Measurements from ENCODE around the gene NCOA3.

NCOA3 gene

GRCh38 chr20:47464380-47465101 lies 37.1 kb upstream of the NCOA3 start:
- H3K4me3 ChIP-seq (ENCODE audit: low read length), result no peak overlapping the region
- no peak for TF ChIP-seq ZNF274 (IDR thresholded peaks at IDR 0.05; ENCODE audit: low read depth, low read length)

DNA sequence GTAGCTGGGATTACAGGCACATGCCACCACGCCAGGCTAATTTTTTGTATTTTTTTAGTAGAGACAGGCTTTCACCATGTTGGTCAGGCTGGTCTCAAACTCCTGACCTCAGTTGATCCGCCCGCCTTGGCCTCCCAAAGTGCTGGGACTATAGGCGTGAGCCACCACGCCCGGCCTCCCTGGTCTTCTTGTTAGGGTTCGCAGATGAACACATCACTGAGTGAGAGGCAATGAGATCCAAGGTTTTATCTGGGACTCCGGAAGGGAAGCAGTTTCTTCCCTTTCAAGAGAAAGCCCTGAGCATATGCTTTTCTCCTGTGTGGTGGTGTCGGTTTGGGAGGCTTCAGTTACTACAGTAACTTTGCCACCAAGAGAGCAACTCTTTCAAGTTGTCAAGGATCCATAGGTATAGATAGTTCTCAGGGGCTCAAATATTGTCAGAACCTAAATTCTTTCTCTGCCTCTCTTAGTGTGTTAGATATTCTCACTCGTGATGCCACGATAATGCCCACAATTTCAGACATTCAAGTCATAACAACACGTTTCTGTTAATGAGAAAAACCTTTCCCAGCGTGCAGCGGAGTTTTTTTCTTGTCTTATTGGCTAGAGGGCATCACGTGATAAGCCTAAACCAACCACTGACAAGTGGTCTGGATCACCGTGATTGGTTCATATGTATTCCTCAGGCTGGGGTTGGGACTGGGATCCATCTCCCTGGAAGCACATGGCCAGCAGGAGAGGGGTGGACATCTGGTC lies 36.2 kb upstream of the NCOA3 start:
- TF ChIP-seq ZNF274 (IDR thresholded peaks at IDR 0.05; ENCODE audit: low read depth, low read length), result no peak
- no peak overlapping the region for H3K4me3 ChIP-seq (ENCODE audit: low read length)

- TF ChIP-seq ZNF274 (IDR thresholded peaks at IDR 0.05; ENCODE audit: low read depth, low read length), result no peak
- H3K4me3 ChIP-seq (ENCODE audit: low read length), result no peak overlapping the region
Observed at GRCh38 chr20:47466213-47466612, 35.5 kb upstream of the NCOA3 start.

GRCh38 chr20:47466704-47467459 lies 34.8 kb upstream of the NCOA3 start:
- TF ChIP-seq ZNF274 (IDR thresholded peaks at IDR 0.05; ENCODE audit: low read depth, low read length), result no peak
- H3K4me3 ChIP-seq (ENCODE audit: low read length), result no peak overlapping the region

DNA sequence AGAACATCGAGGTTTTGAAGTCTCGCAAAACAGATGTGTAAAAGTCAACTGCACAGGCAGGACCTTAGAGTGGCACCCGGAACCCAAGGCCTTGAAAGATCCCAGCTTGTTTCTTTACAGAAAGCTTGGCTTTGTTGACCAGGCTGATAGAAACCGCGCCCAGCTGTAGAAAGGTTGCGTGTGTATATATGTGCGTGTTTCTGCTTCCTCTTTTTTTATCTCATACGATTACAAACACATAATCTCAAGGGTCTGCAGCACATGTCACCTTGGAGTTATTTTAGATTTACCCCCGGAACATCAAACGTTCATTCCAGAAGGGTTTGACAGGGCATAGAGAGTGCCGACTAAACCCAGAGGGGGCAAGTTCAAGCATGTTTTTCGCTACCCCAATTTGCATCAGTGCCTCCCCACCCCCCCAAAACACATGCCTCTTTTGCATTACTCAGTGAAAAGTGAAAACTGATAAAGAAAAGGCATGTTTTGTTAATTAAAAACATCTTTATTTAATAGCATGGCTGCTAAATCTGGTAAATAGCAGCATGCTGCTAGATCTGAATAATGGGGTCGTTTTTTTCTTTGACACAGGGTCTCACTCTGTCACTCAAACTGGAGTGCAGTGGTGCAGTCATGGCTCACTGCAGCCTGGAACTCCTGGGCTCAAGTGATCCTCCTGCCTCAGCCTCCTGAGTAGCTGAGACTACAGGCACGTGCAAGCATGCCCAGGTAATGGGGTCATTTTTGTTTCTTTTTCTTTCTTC lies 33.2 kb upstream of the NCOA3 start:
- no peak for TF ChIP-seq ZNF274 (IDR thresholded peaks at IDR 0.05; ENCODE audit: low read depth, low read length)
- no peak overlapping the region; the same call in 1 of the 2 replicates for H3K4me3 ChIP-seq (ENCODE audit: low read length)

DNA sequence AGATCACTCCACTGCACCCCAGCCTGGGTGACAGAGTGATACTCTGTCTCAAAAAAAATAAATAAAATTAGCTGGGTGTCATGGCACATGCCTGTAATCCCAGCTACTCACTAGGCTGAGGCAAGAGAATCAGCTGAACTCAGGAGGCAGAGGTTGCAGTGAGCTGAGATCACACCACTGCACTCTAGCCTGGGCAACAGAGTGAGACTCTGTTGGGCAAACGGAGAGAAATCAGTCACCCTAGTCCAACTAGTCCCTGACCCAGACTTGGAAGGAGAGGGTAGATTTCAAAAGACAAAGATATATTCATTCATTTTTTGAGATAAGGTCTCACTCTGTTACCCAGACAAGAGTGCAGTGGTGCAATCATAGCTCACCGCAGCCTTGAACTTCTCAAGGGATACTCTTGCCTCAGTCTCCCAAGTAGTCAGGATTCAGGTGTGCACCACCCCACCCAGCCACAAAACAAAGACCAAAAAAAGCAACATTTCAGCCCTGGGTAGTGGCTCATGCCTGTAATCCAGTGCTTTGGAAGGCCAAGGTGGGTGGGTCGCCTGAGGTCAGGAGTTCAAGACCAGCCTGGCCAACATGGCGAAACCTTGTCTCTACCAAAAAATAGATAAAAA lies 26.2 kb upstream of the NCOA3 start:
- no peak for TF ChIP-seq ZNF274 (IDR thresholded peaks at IDR 0.05; ENCODE audit: low read depth, low read length)

GRCh38 chr20:47476452-47476851 lies 25.2 kb upstream of the NCOA3 start:
- no peak overlapping the region for H3K4me3 ChIP-seq (ENCODE audit: low read length)
- TF ChIP-seq ZNF274 (IDR thresholded peaks at IDR 0.05; ENCODE audit: low read depth, low read length), result no peak

More for the DNA sequence above, 26.2 kb upstream of the NCOA3 start:
- no peak overlapping the region for H3K4me3 ChIP-seq (ENCODE audit: low read length)

DNA sequence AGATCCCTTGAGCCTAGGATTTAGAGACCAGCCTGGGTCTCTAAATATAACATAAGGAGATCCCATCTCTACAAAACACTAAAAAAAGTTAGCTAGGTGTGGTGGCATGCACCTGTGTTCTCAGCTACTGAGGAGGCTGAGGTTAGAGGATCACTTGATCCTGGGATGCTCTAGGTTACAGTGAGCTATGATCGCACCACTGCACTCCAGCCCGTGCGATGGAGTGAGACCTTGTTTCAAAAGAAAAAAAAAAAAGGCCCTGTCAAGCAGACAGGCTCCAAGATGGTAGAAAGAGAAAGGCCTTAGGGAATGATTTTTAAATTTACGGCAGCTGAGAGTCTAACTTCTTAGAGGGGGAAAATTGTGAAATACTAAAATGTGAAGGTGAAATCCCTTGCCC lies 22.6 kb upstream of the NCOA3 start:
- no peak overlapping the region for H3K4me3 ChIP-seq (ENCODE audit: low read length)
- TF ChIP-seq ZNF274 (IDR thresholded peaks at IDR 0.05; ENCODE audit: low read depth, low read length), result no peak

GRCh38 chr20:47479506-47479905 lies 22.2 kb upstream of the NCOA3 start:
- H3K4me3 ChIP-seq (ENCODE audit: low read length), result no peak overlapping the region
- no peak for TF ChIP-seq ZNF274 (IDR thresholded peaks at IDR 0.05; ENCODE audit: low read depth, low read length)

GRCh38 chr20:47480239-47480638 lies 21.4 kb upstream of the NCOA3 start:
- no peak for TF ChIP-seq ZNF274 (IDR thresholded peaks at IDR 0.05; ENCODE audit: low read depth, low read length)
- H3K4me3 ChIP-seq (ENCODE audit: low read length), result no peak overlapping the region

DNA sequence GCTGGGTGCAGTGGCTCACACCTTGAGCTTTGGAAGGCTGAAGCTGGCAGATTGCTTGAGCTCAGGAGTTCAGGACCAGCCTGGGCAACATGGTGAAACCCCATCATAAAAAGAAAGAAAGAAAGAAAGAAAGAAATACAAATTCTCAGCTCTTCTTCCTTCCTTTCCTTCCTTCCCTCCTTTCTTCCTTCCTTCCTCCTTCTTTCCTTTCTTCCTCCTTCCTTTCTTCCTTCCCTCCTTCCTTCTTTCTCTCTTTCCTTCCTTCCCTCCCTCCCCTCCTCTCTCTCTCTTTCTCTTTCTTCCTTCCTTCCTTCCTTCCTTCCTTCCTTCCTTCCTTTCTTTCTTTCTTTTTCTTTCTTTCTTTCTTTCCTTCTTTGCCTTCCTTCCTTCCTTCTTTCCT lies 21.0 kb upstream of the NCOA3 start:
- H3K4me3 ChIP-seq (ENCODE audit: low read length), result no peak overlapping the region
- no peak for TF ChIP-seq ZNF274 (IDR thresholded peaks at IDR 0.05; ENCODE audit: low read depth, low read length)

GRCh38 chr20:47481330-47482216 lies 20.1 kb upstream of the NCOA3 start:
- TF ChIP-seq ZNF274 (IDR thresholded peaks at IDR 0.05; ENCODE audit: low read depth, low read length), result no peak
- no peak overlapping the region for H3K4me3 ChIP-seq (ENCODE audit: low read length)

DNA sequence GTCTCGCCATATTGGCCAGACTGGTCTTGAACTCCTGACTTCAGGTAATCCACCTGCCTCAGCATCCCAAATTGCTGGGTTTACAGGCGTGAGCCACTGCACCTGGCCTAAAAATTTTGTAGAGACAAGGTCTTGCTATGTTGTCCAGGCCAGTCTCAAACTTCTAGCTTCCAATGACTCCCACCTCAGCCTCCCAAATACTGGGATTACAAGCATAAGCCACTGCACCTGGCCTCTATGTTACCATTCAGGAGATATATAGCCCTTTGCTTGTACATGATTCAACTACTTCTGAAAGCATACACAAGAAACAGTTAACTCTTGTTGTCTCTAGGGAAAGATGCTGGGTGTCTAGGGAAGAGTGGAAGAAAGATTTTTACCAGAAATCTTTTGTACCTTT lies 19.0 kb upstream of the NCOA3 start:
- no peak overlapping the region for H3K4me3 ChIP-seq (ENCODE audit: low read length)
- TF ChIP-seq ZNF274 (IDR thresholded peaks at IDR 0.05; ENCODE audit: low read depth, low read length), result no peak

Data from GM08714 (cell line).